GM12874 (cell line): ENCODE data around the gene PLVAP.

ENCODE experiments used
- CTCF ChIP-seq: IDR thresholded peaks from 2 replicates; pipeline ENCODE4 v1.5.1; 2011; ENCODE audit warnings: low read depth, mild to moderate bottlenecking, control low read depth, low read length, moderate library complexity; ENCODE audit not compliant: insufficient read depth

The PLVAP gene

GRCh38 chr19:17319473-17320238 lies 57.5 kb downstream of the PLVAP start:
- TF ChIP-seq CTCF = no peak

- TF ChIP-seq CTCF = no peak
These were observed 58.2 kb downstream of the PLVAP start for GRCh38 chr19:17318966-17319365.

GRCh38 chr19:17314007-17314593 lies 63.0 kb downstream of the PLVAP start:
- no peak for TF ChIP-seq CTCF

DNA sequence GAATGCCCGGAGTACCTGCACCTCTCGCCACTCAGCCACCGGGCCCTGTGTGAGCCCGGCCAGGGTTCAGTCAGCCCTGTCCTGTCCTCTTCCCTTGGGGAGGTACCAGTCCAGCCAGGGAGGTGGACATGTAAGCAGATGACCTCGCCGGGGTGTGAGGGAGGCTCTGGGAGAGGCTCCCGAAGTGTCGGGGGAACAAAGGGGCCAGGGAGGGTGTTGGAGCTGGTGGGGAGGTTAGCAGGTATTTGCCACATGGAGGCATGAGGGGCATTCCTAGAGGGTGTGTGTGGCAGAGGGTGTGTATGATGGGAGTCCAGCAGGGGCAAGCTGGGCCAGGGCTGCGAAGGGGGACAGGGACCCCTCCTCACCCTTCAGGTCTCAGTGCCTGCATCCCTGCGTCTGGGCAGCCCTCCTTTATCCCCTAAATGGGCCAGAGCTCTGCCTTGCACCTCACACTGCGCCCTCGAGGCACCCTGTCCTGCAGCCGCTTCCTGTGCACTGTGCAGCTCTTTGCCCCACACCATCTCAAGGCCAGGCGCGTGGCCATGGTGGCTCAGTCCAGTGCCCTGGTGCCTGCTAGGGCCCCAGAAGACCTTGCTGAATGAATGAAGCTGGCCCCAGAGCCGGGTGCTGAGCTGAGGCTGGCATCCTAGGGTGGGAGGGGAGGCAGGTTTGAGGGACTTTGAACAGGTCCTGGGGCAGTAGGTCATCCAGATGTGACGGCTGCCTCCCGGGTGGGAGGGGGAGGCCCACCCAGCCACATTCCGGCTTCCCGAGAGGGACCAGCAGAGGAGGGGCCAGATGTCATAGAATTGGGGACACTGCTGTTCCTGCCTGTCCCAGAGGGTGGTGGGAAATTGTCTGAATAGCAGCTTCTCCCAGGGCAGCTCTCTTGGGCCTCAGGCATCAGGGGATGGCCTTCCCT lies 64.7 kb downstream of the PLVAP start:
- no peak for TF ChIP-seq CTCF

GRCh38 chr19:17311455-17312188 lies 65.5 kb downstream of the PLVAP start:
- no peak for TF ChIP-seq CTCF

DNA sequence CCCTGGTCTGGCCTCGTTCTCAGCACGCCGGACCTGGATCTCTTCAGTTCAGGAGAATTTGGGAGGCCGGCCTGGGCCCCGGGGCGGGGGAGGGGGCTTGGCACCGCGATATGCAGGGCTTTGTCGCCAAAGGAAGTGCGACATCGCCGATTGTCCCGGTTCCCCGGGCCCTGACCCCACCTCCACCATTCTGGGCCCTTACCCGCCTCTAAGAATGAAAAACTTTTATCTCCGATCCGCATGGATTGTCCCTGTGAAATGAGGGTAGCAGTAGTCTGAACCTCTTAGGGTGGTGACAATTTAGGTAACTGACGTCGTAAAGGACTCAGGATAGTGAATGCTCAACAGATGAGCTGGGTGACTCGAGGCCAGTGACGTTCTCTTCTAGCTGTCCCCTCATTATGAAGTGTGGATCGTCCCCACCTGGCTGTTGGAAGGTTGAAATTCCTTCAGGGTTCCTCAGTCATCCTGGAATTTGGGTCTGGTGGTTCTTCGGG lies 67.1 kb downstream of the PLVAP start:
- no peak for TF ChIP-seq CTCF
